Heart left ventricle (tissue), 13 donors: Measurements from ENCODE around the gene PPIP5K2.

Experiments used
- POLR2A ChIP-seq, 2 donors: fragments of 450-650 bp; IDR thresholded peaks; one replicate each; pipeline ENCODE4 v1.6.1; 2017; ENCODE audit warnings: antibody characterized with exemption in 2 of 2, mild to moderate bottlenecking in 2 of 2, moderate library complexity in 2 of 2
- TF ChIP-seq, protein P1 (sequence below), 12 donors: fragments of 200-600 bp; sonication (generic) in 4 of 12; IDR thresholded peaks; one replicate each; pipeline versions ENCODE4 v1.5.0 to v1.8.0; 2018 to 2022; ENCODE audit warnings: antibody characterized with exemption in 12 of 12, mild to moderate bottlenecking in 5 of 12
- donor health status: ischemic (EF 13 %, LVEDD 7.1; RV severe dilation, severe dysfunction).
- donor health status: DM: no; HTN: yes; CAD: no.
- donor health status: DM: no; HTN: no; CAD: no.
- donor health status: ischemic (EF 25% LVEDD 6.9; RV normal size, moderate dysfunction).
- donor health status: ischemic (EF 25% LVEDD 5.7; RV mildly dilated, moderate dysfunction).
- donor health status: ischemic (EF 35%, LVEDD 5.7; RV mildly dilated, moderate dysfunction).
- donor health status: nonischemic (EF 11% LVEDD 7.7; RV severe dilation, severe dysfunction).
- donor health status: DM: yes; HTN: yes; CAD: no.
- donor health status: PGD.
- donor health status: ischemic (EF 29% LVEDD 5.4; RV normal size, mild dysfunction).
- donor health status: nonischemic (EF 23%, LVEDD 6.1; RV moderate dilation, normal function).

DNA sequence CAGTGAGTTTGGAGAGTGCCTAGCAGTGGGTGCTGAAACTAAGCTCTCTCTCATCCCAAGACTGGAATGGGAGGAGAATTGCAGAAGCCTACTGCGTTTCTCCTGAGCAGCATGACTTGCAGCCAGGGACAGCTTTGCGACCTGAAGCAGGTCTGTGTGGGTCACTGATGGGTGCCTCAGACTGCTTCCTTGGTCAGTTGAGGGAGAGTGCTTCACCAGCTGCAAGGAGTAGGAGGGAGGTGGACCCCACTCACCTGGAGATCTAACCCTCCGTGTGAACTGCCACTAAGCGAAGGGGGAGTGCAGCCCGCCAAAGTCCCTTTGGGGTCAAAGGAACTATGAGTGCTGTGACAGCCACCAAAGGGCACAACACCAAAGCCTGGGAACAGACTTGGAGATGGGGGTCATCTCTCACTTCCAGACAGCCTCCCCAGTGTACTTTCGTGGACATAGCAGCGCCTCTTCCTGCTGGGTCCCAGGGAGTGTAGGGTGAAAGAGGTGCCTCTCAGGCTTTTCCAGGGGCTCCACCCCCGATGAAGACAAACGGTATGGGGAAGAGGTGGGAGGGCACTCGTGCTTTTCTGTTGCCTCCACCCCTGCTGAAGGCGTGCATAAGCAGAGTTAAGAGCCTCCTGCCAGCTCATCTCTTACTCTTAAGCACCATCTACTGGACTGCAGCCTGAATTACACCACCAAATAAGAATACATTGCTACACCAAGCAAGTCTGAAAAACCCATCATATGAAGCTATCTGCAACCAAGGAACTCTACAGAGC is 104.2 kb downstream of the PPIP5K2 start:
- TF ChIP-seq, protein P1, sequence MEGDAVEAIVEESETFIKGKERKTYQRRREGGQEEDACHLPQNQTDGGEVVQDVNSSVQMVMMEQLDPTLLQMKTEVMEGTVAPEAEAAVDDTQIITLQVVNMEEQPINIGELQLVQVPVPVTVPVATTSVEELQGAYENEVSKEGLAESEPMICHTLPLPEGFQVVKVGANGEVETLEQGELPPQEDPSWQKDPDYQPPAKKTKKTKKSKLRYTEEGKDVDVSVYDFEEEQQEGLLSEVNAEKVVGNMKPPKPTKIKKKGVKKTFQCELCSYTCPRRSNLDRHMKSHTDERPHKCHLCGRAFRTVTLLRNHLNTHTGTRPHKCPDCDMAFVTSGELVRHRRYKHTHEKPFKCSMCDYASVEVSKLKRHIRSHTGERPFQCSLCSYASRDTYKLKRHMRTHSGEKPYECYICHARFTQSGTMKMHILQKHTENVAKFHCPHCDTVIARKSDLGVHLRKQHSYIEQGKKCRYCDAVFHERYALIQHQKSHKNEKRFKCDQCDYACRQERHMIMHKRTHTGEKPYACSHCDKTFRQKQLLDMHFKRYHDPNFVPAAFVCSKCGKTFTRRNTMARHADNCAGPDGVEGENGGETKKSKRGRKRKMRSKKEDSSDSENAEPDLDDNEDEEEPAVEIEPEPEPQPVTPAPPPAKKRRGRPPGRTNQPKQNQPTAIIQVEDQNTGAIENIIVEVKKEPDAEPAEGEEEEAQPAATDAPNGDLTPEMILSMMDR (IDR thresholded peaks at IDR 0.05), result peak; percentile 42 to 72 (median 57)
- TF ChIP-seq POLR2A (IDR thresholded peaks at IDR 0.05), result no peak
